GM23248 (cell line): Measurements from ENCODE around the gene TMEM165. TPM values are rescaled to one million over a fixed set of nuclear protein-coding genes. Genes with fewer than 3 reads are reported as not detected.
A peak's percentile ranks its signal among the peaks of the same experiment; 100 is the strongest.

Experiments
- DNase-seq: peaks from one replicate; pipeline ENCODE4 v3.0.0-alpha.2; 2015
- H2AFZ ChIP-seq: fragments of 200-600 bp; sonication (generic); 2 replicates; pipeline ENCODE4 v1.6.1; 2016; ENCODE audit warnings: antibody characterized with exemption
- H3F3A ChIP-seq: fragments of 200-600 bp; sonication (generic); 2 replicates; pipeline ENCODE4 v1.6.1; 2016; ENCODE audit warnings: mild to moderate bottlenecking, antibody characterized with exemption, mixed run types; ENCODE audit not compliant: insufficient read depth
- H3K27ac ChIP-seq: fragments of 200-600 bp; sonication (generic); 2 replicates; pipeline ENCODE4 v1.5.1; 2016; ENCODE audit warnings: mild to moderate bottlenecking
- H3K27me3 ChIP-seq: fragments of 200-600 bp; sonication (generic); replicated peaks from 2 replicates; pipeline ENCODE4 v1.6.1; 2016; ENCODE audit warnings: mild to moderate bottlenecking; ENCODE audit not compliant: insufficient read depth
- H3K36me3 ChIP-seq: fragments of 200-600 bp; sonication (generic); 2 replicates; pipeline ENCODE4 v1.6.1; 2016; ENCODE audit warnings: low read depth, mild to moderate bottlenecking
- H3K4me1 ChIP-seq: fragments of 200-600 bp; sonication (generic); 2 replicates; pipeline ENCODE4 v1.6.1; 2016; ENCODE audit warnings: mild to moderate bottlenecking; ENCODE audit not compliant: insufficient read depth
- H3K4me2 ChIP-seq: fragments of 200-600 bp; sonication (generic); one replicate; pipeline ENCODE4 v1.6.1; 2016; ENCODE audit warnings: mild to moderate bottlenecking; ENCODE audit not compliant: unreplicated experiment
- H3K4me3 ChIP-seq: fragments of 200-600 bp; sonication (generic); 2 replicates; pipeline ENCODE4 v1.5.1; 2016; ENCODE audit warnings: mild to moderate bottlenecking
- H3K79me2 ChIP-seq: fragments of 200-600 bp; sonication (generic); 2 replicates; pipeline ENCODE4 v1.6.1; 2016; ENCODE audit warnings: mild to moderate bottlenecking; ENCODE audit not compliant: insufficient read depth
- H3K9ac ChIP-seq: fragments of 200-600 bp; sonication (generic); 2 replicates; pipeline ENCODE4 v1.6.1; 2016; ENCODE audit warnings: mild to moderate bottlenecking
- H3K9me2 ChIP-seq: fragments of 200-600 bp; sonication (generic); 2 replicates; pipeline ENCODE4 v1.6.1; 2016; ENCODE audit warnings: mixed run types, mild to moderate bottlenecking, moderate library complexity; ENCODE audit not compliant: insufficient read depth
- H3K9me3 ChIP-seq: fragments of 200-600 bp; sonication (generic); one replicate; pipeline ENCODE4 v1.6.1; 2017; ENCODE audit warnings: low read depth
- H4K20me1 ChIP-seq: fragments of 200-600 bp; sonication (generic); 2 replicates; pipeline ENCODE4 v1.6.0; 2016; ENCODE audit not compliant: insufficient read depth
- EZH2 ChIP-seq: fragments of 200-600 bp; sonication (generic); IDR thresholded peaks from 2 replicates; pipeline ENCODE4 v1.6.1; 2018; ENCODE audit warnings: antibody characterized with exemption, mild to moderate bottlenecking; ENCODE audit not compliant: insufficient read depth, poor library complexity, severe bottlenecking
- EZH2phosphoT487 ChIP-seq: fragments of 200-600 bp; sonication (generic); IDR thresholded peaks from 2 replicates; pipeline ENCODE4 v1.6.1; 2018; ENCODE audit warnings: antibody characterized with exemption, moderate library complexity, mild to moderate bottlenecking, low read depth; ENCODE audit not compliant: insufficient read depth
- WGBS, 2 experiments: methylation state at CpG; one replicate each; pipeline ENCODE4 v1.1.6; 2015 to 2017; ENCODE audit warnings: low lambda C conversion rate in 2 of 2, low coverage in 1 of 2; ENCODE audit errors: missing lambda C conversion rate in 2 of 2; 5-methylcytosine and 5-hydroxymethylcytosine counted together
- in situ Hi-C: fragments of 300-500 bp; cut with MboI; formaldehyde crosslinking; loops from 2 replicates; pipeline ENCODE4 v1.15.0; 2020
- polyA plus RNA-seq: library from polyadenylated mRNA; unstranded; fragments of >200 nt; fragmentation: Nextera tagmentation; extraction: Ambion mirVana; gene quantifications from 2 replicates; pipeline ENCODE4 v1.2.1, GENCODE V29; 2016
- total RNA-seq: library from RNA; depleted of rRNA; stranded (reverse); fragments of >200 nt; shearing (Covaris generic); gene quantifications from 2 replicates; pipeline ENCODE4 v1.2.3, GENCODE V29; 2014

The TMEM165 gene
- total and polyA plus RNA-seq, 2 experiments from 2014 or later: 188 to 217 TPM

DNA sequence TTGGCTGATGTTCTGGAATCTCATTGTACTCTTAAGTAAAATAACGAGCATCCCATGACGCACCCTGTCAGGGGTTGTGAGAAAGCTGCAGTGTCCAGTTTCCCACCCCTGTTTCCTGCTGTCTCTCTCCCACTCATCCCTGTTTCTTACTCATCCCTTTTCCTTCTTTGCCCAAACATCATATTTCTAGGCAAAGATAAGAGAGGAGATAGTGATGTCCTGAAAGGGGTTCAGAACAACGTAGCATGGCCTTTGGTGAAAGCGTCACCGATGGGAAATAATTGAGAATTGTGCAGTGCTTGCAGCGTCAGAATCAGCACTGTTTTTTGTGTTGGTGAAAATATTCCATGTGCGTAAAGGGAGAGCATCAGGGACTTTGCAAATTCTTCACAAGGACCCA lies 23.5 kb upstream of the TMEM165 start:
- Histone ChIP-seq H3F3A (no peaks in the 10 kb centered on the region), H3K4me3 (no peak overlapping the region), H3K9me3 (no peaks in the 10 kb centered on the region), H4K20me1 (no peaks in the 10 kb centered on the region), H3K27ac (no peak overlapping the region), H3K9ac (no peak overlapping the region), H3K4me2 (no peak overlapping the region), H3K79me2 (no peaks in the 10 kb centered on the region), H3K9me2 (no peaks in the 10 kb centered on the region), H3K4me1 (no peaks in the 10 kb centered on the region), H2AFZ (no peak overlapping the region), H3K27me3 (no peaks in the 10 kb centered on the region), H3K36me3 (peaks cover 5% of the 10 kb centered on the region)
- 95 to 97% methylated on average over 7 of the region's 7 CpGs for WGBS, 2 experiments
- peak; percentile 23 for DNase-seq
- TF ChIP-seq EZH2phosphoT487: no peak
- TF ChIP-seq EZH2: no peak
- in situ Hi-C loops: no loop called here

DNA sequence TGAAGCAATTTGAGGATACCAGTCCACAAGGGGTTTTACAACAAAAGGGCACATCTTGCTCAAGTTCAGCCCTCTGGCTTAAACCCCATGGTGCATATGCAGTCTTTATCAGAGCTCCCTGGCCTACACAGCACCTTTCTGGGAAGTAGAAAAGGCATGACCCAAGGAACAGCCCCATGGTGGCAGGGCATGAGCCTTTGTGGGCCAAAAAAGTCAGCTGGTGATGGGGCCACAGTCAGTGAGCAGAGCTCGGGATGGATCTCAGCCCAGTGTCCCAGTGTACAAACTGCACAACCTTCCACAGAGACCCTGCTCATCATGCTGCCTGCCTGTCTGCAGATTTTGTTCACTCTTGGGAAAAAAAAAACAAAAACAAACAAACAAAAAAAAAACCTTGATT lies 22.3 kb upstream of the TMEM165 start:
- no peaks in the 10 kb centered on the region for H3F3A ChIP-seq
- no peaks in the 10 kb centered on the region for H3K9me3 ChIP-seq
- no peak overlapping the region for H2AFZ ChIP-seq
- no peak overlapping the region for H3K9ac ChIP-seq
- no peak overlapping the region for H3K4me3 ChIP-seq
- H3K4me1 ChIP-seq: no peaks in the 10 kb centered on the region
- H4K20me1 ChIP-seq: no peaks in the 10 kb centered on the region
- H3K4me2 ChIP-seq: no peak overlapping the region
- H3K36me3 ChIP-seq: peaks cover 5% of the 10 kb centered on the region
- no peak overlapping the region for H3K27ac ChIP-seq
- in situ Hi-C loops: no loop called here
- H3K27me3 ChIP-seq: no peaks in the 10 kb centered on the region
- H3K79me2 ChIP-seq: no peaks in the 10 kb centered on the region
- no peaks in the 10 kb centered on the region for H3K9me2 ChIP-seq
- no peak for DNase-seq
- WGBS, 2 experiments: 93 to 96% methylated on average over 1 of the region's 1 CpG
- TF ChIP-seq EZH2 (no peak), EZH2phosphoT487 (no peak)

DNA sequence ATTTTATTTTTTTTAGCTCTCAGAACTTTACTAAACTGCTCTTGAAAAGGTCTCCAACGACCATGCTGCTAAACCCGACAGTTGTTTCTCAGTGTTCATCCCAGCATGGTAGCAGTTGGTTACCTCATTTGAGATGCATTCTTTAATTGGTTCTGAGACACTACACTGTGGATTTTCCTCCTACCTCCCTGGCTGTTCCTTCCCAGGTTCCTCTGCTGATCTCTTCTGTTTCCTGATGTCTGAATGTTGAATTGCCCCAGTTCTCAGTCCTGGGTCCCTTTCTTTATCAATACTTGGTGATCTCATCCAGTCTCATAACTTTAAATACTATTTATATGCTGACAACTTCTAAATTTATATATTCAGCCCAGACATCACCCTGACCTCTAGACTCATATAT lies 19.1 kb upstream of the TMEM165 start:
- TF ChIP-seq EZH2phosphoT487 (no peak), EZH2 (no peak)

DNA sequence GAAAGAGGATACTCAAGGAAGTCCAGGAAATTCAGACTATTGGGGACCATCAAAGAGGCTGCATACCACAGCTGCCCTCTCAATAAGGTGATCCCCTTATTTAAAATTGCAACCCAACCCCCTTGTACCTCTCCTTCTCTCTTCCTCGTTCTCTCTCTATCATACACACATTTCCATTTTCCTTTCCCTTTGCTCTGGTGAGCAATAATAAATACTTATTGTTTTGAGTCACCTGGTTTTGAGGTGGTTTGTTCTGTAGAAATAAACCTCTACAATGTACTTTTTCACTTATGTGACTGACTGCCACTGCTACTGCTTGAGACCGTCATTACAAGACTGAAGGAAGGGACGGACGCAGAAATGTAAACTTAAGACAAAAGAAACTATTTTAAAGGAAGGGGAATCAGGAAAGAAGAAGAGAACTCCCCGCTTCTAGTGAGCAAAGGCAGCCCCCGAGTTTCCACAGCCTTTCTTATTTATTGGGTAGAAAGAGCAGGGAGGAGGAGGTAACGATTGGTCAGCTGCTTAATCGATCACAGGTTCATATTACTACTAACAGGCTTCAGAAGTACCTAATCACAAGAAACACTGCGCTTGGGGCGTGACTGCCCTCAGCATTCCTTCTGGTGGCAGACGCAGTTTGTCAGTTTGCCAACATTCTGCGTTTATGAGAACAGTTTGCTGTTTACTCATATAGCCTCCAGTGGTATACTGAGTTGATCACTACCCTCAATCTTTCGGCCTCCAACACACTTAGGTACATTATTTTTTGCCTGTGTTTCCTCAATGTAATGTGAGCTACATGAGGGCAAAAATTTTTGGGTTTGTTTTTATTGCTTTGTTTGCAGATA lies 16.9 kb upstream of the TMEM165 start:
- Histone ChIP-seq H3K9ac (no peak overlapping the region), H3K27ac (no peak overlapping the region), H4K20me1 (no peaks in the 10 kb centered on the region), H3K36me3 (no peaks in the 10 kb centered on the region), H3K4me2 (no peak overlapping the region), H3K9me3 (no peaks in the 10 kb centered on the region), H3K4me3 (no peak overlapping the region), H3F3A (no peaks in the 10 kb centered on the region), H3K4me1 (no peaks in the 10 kb centered on the region), H3K79me2 (no peaks in the 10 kb centered on the region), H3K27me3 (no peaks in the 10 kb centered on the region), H2AFZ (no peak overlapping the region), H3K9me2 (no peaks in the 10 kb centered on the region)
- DNase-seq: no peak
- WGBS, 2 experiments: 85% methylated on average over 13 of the region's 13 CpGs
- in situ Hi-C loops: no loop called here
- TF ChIP-seq EZH2phosphoT487: no peak
- no peak for TF ChIP-seq EZH2

More for the DNA sequence above, 19.1 kb upstream of the TMEM165 start:
- Histone ChIP-seq H3K4me1 (no peaks in the 10 kb centered on the region), H3K4me2 (no peak overlapping the region), H3K9me3 (no peaks in the 10 kb centered on the region), H2AFZ (no peak overlapping the region), H3K9ac (no peak overlapping the region), H3K27me3 (no peaks in the 10 kb centered on the region), H3K36me3 (no peaks in the 10 kb centered on the region), H3K27ac (no peak overlapping the region), H3K79me2 (no peaks in the 10 kb centered on the region), H3K9me2 (no peaks in the 10 kb centered on the region), H3F3A (no peaks in the 10 kb centered on the region), H4K20me1 (no peaks in the 10 kb centered on the region), H3K4me3 (no peak overlapping the region)
- WGBS, 2 experiments: 90 to 93% methylated on average over 2 of the region's 2 CpGs
- DNase-seq: no peak
- in situ Hi-C loops: no loop called here
